GM18873 (cell line): ENCODE data around the gene DDRGK1.
"Not testable (repeated sequence)": the region's sequence is repeated elsewhere in the genome, so short reads cannot be mapped to it uniquely, and the experiment has no call there.

Source experiments
- ATAC-seq: cut with Tn5 transposase; IDR thresholded peaks from one replicate; pipeline ENCODE4 v1.9.1; 2021; ENCODE audit warnings: mild to moderate bottlenecking, moderate library complexity, moderate number of reproducible peaks; ENCODE audit not compliant: unreplicated experiment, low FRiP score

Gene DDRGK1

GRCh38 chr20:3189561-3190131, 14.8 kb downstream of the DDRGK1 start:
- no peak for ATAC-seq

GRCh38 chr20:3188823-3189413, 15.6 kb downstream of the DDRGK1 start:
- no peak for ATAC-seq

DNA sequence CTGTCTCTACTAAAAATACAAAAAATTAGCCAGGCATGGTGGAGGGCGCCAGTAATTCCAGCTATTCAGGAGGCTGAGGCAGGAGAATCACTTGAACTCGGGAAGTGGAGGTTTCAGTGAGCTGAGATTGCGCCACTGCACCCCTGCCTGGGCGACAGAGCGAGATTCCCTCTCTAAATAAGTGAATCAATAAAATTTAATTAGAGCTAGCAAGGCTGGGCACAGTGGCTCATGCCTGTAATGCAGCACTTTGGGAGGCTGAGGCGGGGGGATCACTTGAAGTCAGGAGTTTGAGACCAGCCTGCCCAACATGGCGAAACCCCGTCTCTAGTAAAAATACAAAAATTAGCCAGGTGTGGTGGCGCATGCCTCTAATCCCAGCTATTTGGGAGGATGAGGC, 16.6 kb downstream of the DDRGK1 start:
- ATAC-seq, result not testable (repeated sequence)

- no peak for ATAC-seq
Measured at GRCh38 chr20:3183896-3184612, 20.4 kb downstream of the DDRGK1 start.

DNA sequence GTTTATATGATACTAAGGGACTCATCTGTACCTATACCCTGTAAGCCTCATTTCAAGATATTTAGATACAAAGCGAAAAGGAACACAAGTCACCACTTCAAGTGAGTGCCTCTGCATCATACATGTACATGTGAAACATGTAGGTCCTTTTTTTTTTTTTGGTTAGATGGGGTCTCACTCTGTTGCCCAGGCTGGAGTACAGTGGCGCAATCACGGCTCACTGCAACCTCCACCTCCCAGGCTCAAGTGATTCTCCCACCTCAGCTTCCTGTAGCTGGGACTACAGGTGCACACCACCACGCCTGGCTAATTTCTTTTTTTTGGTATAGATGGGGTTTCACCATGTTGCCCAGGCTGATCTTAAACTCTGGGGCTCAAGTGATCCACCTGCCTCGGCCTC, 22.1 kb downstream of the DDRGK1 start:
- not testable (repeated sequence) for ATAC-seq

- no peak for ATAC-seq
Measured at GRCh38 chr20:3181270-3181669, 23.2 kb downstream of the DDRGK1 start.

GRCh38 chr20:3180319-3180718, 24.2 kb downstream of the DDRGK1 start:
- no peak for ATAC-seq

GRCh38 chr20:3177746-3178485, 26.6 kb downstream of the DDRGK1 start:
- ATAC-seq, result no peak

DNA sequence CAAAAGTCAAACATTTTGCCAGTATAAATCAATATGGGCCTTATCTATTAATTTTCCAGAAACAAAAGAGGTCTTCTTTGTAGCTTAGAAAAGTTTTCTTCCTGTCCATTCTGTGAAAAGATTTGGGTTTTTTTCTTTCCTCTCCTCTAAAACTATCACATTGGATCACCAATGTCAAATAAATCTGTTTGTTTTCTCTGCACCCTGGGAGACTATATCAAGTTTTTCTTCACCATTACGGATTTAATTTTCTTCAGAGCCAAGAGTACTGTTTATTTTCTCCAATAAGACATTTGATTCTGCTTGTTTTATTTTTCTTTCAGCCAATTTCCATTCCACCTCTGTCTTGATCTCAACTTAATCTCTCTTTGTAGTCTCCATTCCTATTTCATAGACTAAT, 29.2 kb downstream of the DDRGK1 start:
- ATAC-seq, result no peak

DNA sequence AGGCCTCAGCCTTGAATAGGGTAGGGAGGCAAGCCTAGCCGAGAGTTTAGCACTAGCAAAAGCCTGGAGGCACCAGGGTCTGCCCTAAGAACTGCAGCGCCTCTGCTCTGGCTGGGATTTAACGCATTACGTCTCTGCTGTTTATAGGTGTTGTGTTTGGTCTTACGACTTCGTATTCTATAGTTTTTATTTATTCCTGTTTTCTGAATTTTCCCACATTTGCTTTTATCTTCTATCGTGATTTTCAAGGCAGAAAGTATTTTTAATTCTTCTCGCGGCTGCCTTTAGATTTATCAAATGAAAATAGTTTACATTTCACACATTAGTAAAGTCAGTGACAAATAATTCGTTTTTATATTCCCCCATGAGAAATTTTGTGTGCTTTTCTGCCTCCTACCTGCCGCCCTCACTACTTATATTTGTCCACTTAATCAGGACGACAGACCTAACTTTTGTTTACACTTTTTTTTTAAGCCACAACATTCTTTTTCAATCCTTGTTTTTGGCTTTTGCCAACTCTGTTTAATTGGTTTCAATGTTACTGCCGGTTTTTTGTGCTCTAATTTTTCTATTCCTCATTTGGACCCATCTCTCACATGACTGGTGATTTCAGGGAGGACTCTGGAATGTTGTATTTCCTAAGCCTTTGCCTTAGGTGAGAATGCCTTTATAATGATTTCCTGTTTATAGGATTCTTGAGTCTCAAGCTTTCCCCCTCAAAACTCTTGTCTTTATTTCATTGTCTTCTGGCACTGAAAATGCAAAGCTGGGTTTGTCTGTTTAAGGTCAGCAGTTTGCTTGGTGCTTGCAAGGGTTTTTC, 29.8 kb downstream of the DDRGK1 start:
- no peak for ATAC-seq

- ATAC-seq, result no peak
Measured at GRCh38 chr20:3173610-3174441, 30.7 kb downstream of the DDRGK1 start.

GRCh38 chr20:3172933-3173609, 31.4 kb downstream of the DDRGK1 start, which contains the start of gene LZTS3:
Gene LZTS3, minus strand, starts transcription at chr20:3173549. Its CDS starts 6,386 bp downstream, at chr20:3167163.
- ATAC-seq, result no peak

DNA sequence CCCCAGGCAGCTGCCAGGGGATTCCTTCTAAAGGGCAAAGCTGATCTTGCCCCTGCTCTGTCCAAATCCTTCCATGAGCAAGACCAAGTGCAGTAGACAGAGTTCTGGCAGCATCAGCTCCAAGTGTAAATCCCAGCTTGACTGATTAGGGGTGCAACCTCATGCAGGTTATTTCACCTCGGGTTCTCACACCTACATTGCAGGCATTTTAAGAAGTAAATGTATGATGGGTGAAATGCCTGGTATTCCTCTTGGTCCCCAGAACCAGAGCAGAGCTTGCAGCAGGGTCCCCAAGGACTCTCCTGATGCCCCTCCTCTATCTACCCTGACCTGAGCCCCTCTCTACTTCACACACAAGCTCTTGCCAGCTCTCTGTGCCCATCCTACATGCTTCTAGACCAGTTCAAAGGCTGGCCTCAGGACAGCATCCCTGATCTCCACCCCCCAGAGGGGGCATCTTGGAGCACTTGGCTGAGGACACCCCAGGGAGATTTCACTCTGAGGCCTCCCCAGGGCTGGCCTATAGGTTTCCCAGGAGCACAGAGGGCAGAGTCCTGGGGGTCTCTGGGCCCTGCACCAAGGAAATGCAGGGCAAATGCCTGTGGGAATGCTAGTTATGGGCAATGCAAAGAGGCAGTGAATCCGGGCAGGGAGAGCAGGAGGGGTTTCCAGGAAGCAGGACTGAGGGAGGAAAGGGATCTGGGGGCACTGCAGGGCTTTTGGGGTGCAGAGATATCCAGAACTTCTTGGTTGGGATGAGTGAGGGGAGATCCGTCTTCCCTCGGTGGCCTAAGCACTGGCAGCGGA, 32.2 kb downstream of the DDRGK1 start:
- no peak for ATAC-seq

DNA sequence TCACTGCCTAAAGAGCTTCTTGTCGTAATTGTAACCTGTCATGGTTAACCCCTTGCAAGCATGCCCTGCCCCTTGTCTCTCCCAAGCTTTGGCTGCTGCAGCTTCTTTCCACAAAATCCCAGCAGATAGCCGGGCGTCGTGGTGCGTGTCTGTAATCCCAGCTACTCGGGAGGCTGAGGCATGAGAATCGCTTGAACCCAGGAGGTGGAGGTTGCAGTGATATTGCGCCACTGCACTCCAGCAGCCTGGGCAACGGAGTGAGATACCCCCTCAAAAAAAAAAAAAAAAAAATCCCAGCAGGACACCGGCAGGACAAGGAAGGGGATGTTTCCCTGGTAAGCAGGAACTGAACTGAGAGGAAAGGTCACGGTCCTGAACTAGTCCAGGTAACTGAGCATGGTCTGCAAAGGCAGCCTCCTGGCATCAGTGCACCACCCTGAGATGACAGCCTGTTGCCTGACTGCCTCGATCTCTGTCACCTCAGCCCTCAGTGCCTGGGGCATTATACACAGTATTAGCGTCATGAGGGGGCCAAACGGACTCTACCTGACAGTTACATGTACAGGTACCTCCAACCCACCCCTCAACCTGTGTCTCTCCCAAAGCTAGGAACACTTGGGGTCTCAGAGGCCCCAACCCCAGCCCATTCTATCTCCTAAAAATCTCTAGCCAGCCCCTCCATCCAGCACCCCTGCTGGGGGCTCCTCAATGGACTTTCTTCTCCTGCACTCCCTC, 32.9 kb downstream of the DDRGK1 start:
- no peak for ATAC-seq

DNA sequence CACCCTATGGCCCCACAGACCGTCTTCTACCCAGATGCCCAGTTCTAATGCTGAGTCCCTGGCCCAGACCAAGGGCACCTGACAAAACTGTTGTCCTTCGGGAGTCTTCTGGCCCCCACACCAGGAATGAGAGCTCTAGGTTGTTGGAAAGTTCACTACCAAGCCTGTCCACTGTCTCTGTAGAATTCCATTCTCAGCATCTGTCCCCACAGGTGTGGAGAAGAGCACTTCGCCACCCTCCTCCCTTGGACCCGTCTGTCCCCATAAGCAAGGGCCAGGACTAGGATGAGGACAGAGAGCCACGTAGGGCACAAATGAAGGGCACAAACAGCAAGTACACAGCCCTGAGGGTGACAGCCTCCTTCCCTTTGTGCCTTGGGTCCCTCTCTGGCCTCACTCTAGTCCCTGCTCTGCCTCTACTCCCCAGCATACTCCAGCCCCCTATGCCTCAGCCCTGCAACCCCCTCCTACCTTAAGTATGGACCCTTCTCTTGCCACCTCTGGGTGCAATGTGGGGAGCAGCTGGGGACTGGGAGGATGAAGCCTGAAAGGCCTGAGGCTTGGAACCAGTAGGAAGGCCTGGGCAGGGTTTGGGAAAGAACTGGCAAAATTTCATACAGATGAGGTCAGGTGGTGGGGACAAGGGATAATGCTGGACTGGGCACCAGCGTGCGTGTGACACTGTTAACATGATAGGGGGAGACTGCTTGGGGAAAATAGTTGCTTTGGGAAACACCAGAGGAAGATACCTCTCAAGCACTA, 35.5 kb downstream of the DDRGK1 start:
- ATAC-seq, result no peak

GRCh38 chr20:3168079-3168828, 36.2 kb downstream of the DDRGK1 start:
- ATAC-seq, result no peak
